ENCODE results near the gene LFNG. TPM values are rescaled to one million over a fixed set of nuclear protein-coding genes. Genes with fewer than 3 reads are reported as not detected.

The LFNG gene
- total RNA-seq, 6 donors from 2014 or later: 30.6 to 62.9 (median 45.2) TPM

- TF ChIP-seq POLR2A (IDR thresholded peaks at IDR 0.05) (no peak), EP300 (IDR thresholded peaks at IDR 0.05) (no peak), POLR2AphosphoS5 (IDR thresholded peaks at IDR 0.05) (no peak)
- Histone ChIP-seq H3K27ac (peak overlapping the region in 2 of 4 donors; percentile 35 to 57), H3K27me3 (no peaks in the 10 kb centered on the region), H3K36me3 (no peaks in the 10 kb centered on the region), H3K9me3 (no peaks in the 10 kb centered on the region), H3K4me1 (peaks cover 27 to 42% (median 34%) of the 10 kb centered on the region in 4 donors), H3K4me3 (no peak overlapping the region)
- no peak for ATAC-seq (ENCODE audit: low FRiP score in 2 of 2)
- 34 to 62% methylated on average over 4 to 13 of the region's 13 CpGs for WGBS, 2 donors
- DNase-seq: peak in 1 of 2 donors; percentile 61
Measured at GRCh38 chr7:2490181-2490651, 29.4 kb upstream of the LFNG start.

- Histone ChIP-seq H3K9me3 (no peaks in the 10 kb centered on the region), H3K4me3 (no peak overlapping the region), H3K27me3 (no peaks in the 10 kb centered on the region), H3K27ac (no peak overlapping the region), H3K36me3 (no peaks in the 10 kb centered on the region), H3K4me1 (peaks cover 27 to 42% (median 34%) of the 10 kb centered on the region in 4 donors)
- TF ChIP-seq POLR2A (IDR thresholded peaks at IDR 0.05) (no peak), EP300 (IDR thresholded peaks at IDR 0.05) (no peak), POLR2AphosphoS5 (IDR thresholded peaks at IDR 0.05) (no peak), CTCF (IDR thresholded peaks at IDR 0.05) (no peak)
- ATAC-seq (ENCODE audit: low FRiP score in 2 of 2) (no peak), DNase-seq (no peak)
- 89 to 96% methylated on average over 2 of the region's 2 CpGs for WGBS, 2 donors
Measured at GRCh38 chr7:2492038-2492437, 27.5 kb upstream of the LFNG start.

- whole genome bisulfite sequencing, 2 donors: 59 to 69% methylated on average over 10 of the region's 11 CpGs
- ATAC-seq (ENCODE audit: low FRiP score in 2 of 2): peak in 1 of 2 donors; percentile 20
- TF ChIP-seq CTCF (IDR thresholded peaks at IDR 0.05) (no peak), POLR2AphosphoS5 (IDR thresholded peaks at IDR 0.05) (no peak), POLR2A (IDR thresholded peaks at IDR 0.05) (no peak), EP300 (IDR thresholded peaks at IDR 0.05) (no peak)
- no peaks in the 10 kb centered on the region for H3K27me3 ChIP-seq
- H3K4me1 ChIP-seq: peaks cover 27 to 42% (median 35%) of the 10 kb centered on the region in 4 donors
- H3K36me3 ChIP-seq: no peaks in the 10 kb centered on the region
- H3K27ac ChIP-seq: peak overlapping the region in 1 of 4 donors; percentile 13
- no peak overlapping the region for H3K4me3 ChIP-seq
- no peaks in the 10 kb centered on the region for H3K9me3 ChIP-seq
- DNase-seq: peak in 1 of 2 donors; percentile 48
Measured at GRCh38 chr7:2493205-2494164, 26.1 kb upstream of the LFNG start.

- Histone ChIP-seq H3K4me1 (peaks cover 21 to 35% (median 31%) of the 10 kb centered on the region in 4 donors), H3K9me3 (no peaks in the 10 kb centered on the region), H3K27me3 (no peaks in the 10 kb centered on the region), H3K4me3 (no peak overlapping the region), H3K36me3 (no peaks in the 10 kb centered on the region), H3K27ac (no peak overlapping the region)
- TF ChIP-seq EP300 (IDR thresholded peaks at IDR 0.05) (no peak), POLR2A (IDR thresholded peaks at IDR 0.05) (no peak), POLR2AphosphoS5 (IDR thresholded peaks at IDR 0.05) (peak in 1 of 2 donors; percentile 41)
- ATAC-seq (ENCODE audit: low FRiP score in 2 of 2) (peak in 1 of 2 donors; percentile 4), DNase-seq (peak in 1 of 2 donors; percentile 73)
- 61 to 62% methylated on average over 15 to 32 of the region's 32 CpGs for WGBS, 2 donors
Measured at GRCh38 chr7:2494191-2495130, 25.1 kb upstream of the LFNG start.

- H3K9me3 ChIP-seq: no peaks in the 10 kb centered on the region
- WGBS, 2 donors: 73 to 85% methylated on average over 21 to 25 of the region's 25 CpGs
- H3K36me3 ChIP-seq: no peaks in the 10 kb centered on the region
- DNase-seq (peak in 1 of 2 donors; percentile 55), ATAC-seq (ENCODE audit: low FRiP score in 2 of 2) (no peak)
- TF ChIP-seq POLR2AphosphoS5 (IDR thresholded peaks at IDR 0.05): no peak
- no peak for TF ChIP-seq POLR2A (IDR thresholded peaks at IDR 0.05)
- TF ChIP-seq CTCF (IDR thresholded peaks at IDR 0.05): no peak
- no peak for TF ChIP-seq EP300 (IDR thresholded peaks at IDR 0.05)
- H3K27ac ChIP-seq: no peak overlapping the region
- no peaks in the 10 kb centered on the region for H3K27me3 ChIP-seq
- H3K4me3 ChIP-seq: no peak overlapping the region
- peaks cover 14 to 27% (median 20%) of the 10 kb centered on the region in 4 donors for H3K4me1 ChIP-seq
Measured at GRCh38 chr7:2495418-2496299, 23.9 kb upstream of the LFNG start.

All from upper lobe of left lung (tissue), 6 donors.